ENCODE data around the gene RUFY3.

The RUFY3 gene

DNA sequence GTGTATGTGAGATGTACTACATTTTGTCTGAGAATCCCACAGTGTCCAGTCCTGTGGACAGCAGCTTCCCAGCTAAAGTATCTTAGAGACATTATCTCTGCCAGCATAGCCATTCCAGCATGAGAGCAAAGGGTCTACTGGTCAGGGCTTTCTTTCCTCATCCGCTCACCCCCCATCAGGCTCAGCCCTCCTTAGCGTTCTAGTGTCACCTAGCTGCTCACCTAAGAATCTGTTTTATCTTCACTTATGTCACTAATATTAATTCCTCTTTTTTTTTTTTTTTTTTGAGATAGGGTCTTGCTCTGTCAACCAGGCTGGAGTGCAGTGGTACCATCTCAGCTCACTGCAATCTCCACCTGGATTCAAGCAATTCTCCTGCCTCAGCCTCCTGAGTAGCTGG is 15.6 kb downstream of the RUFY3 start:
- no peak overlapping the region; the same call in 1 of the 2 replicates for H3K4me3 ChIP-seq (ENCODE audit: low read length)
- TF ChIP-seq ZNF274 (IDR thresholded peaks at IDR 0.05; ENCODE audit: low read depth, low read length) = no peak

DNA sequence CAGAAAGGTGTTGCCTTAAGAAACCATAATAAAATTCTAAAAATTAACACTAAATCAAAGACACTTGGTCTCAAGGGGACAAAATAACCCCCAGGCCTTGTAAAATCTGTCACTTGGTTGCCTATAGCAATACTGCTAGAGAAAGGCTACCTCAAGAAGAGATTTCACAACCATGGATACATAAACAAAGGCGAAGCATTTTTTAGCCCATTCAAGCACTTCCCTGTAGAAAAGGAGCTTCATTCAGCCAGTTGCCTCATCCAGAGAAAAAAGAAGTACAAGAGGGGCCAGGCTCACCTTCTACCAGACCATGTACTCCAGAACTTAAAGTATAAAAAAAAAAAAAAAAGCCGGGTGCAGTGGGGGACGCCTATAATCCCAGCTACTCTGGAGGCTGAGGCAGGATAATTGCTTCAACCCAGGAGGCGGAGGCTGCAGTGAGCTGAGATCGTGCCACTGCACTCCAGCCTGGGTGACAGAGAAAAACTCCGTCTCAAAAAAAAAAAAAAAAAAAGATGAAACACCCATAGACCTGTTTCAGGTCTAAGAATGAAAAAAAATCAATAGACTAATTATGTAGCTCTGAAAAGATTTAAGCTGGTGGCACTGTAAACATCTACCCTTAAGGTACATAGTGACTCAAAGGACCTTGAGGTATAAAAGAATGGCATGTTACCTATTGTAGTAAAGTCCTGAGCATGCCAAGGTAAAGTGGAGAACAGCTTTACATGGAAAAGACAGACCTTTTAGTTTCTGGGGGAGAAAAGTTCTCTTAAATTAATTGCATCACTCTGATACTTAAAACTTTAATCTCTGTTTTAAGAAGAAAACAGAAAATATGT is 18.0 kb downstream of the RUFY3 start:
- TF ChIP-seq ZNF274 (IDR thresholded peaks at IDR 0.05; ENCODE audit: low read depth, low read length) = no peak

DNA sequence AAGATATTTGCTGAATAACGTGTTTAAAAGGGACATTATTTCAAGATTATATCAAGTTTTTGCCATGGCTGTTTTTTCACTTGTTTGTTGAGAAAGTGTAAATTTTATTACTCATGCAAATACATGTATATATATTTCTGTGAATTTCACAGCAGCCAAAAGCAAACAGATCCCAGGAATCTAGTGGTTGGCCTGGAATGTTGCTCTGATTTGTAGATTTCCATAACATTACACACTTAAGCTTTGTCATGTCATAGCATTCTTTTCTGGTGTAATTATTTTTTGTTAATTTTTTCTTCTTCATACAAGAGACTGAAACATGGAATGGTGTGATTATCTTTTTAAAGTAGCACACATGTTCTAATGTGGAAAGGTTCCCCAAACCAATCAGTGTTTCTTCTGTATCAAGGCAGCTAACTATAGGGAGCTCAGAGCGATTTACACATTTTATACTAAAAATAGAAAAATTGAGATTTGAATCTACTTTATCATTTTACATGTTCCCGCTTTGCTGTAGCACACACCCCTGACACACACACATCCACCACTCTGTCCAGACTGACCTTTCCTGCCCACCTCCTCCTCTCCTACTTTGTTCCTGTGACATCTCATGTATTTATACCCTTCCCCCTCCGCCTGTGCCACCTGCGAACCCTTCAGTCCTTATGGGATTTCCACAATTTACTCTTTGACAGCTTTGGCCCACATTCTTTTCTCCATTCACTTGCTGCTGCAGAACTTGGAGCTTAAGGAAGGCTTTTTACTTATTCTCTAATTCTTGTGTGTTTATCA is 20.3 kb downstream of the RUFY3 start:
- no peak for TF ChIP-seq ZNF274 (IDR thresholded peaks at IDR 0.05; ENCODE audit: low read depth, low read length)
- H3K4me3 ChIP-seq (ENCODE audit: low read length) = no peak overlapping the region

More for the DNA sequence above, 18.0 kb downstream of the RUFY3 start:
- no peak overlapping the region for H3K4me3 ChIP-seq (ENCODE audit: low read length)

DNA sequence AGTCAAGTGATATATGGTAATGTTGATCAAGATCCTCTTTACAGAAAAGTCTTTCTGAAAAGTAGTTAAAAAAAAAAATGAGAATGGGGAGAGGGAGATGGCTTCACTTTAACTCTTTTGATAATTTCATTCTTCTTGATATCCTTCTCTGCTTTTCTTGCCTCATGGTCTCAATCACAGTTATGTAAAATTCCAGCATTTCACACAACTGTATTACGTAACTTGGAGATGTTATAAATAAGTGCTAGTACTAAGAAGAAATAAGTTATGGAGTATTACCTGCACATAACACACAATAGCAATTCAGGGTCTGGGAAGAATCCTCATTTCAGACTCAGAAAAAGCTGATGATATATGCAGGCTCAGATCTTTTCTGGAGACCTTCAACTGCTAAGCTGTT is 22.0 kb downstream of the RUFY3 start:
- no peak overlapping the region for H3K4me3 ChIP-seq (ENCODE audit: low read length)
- no peak for TF ChIP-seq ZNF274 (IDR thresholded peaks at IDR 0.05; ENCODE audit: low read depth, low read length)

DNA sequence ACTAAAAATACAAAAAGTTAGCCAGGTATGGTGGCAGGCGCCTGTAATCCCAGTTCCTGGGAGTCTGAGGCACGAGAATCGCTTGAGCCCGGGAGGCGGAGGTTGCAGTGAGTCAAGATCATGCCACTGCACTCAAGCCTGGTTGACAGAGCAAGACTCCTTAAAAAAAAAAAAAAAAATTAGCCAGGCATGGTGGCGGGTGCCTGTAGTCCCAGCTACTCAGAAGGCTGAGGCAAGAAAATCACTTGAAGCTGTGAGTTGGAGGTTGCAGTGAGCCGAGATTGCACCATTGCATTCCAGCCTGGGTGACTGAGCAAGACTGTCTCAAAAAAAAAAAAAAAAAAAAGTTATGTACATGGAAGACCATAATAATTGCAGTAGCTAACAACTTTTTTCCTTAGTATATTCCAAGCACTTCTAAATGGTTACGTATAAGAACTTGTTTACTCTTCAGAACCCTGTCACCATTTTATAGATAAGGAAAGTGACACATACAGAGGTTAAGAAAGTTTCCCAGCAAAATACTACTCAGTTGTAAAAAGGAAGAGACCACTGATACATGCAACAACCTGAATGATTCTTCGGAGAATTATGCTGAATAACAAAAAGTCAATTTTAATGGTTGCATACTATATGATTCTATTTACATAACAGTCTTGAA is 24.5 kb downstream of the RUFY3 start:
- no peak for TF ChIP-seq ZNF274 (IDR thresholded peaks at IDR 0.05; ENCODE audit: low read depth, low read length)
- no peak overlapping the region for H3K4me3 ChIP-seq (ENCODE audit: low read length)

DNA sequence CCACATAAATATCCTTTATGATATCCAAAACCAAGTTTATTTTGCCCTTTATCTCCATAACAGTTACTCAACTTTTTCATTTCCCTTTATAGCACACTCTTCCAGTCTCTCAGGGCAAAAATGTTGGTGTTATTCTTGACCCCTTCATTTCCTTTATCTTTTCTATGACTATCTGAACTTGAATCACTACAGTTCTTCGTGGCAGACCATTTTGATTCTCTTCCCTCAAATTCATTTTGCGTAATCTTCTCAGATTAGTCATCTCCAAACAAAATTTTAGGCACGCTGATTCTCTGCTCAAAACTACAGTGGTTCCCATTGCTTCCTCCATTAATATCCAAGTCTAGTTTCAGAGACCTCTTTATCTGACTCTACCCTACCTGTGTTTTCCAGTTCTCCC is 26.1 kb downstream of the RUFY3 start:
- TF ChIP-seq ZNF274 (IDR thresholded peaks at IDR 0.05; ENCODE audit: low read depth, low read length) = no peak
- H3K4me3 ChIP-seq (ENCODE audit: low read length) = no peak overlapping the region

DNA sequence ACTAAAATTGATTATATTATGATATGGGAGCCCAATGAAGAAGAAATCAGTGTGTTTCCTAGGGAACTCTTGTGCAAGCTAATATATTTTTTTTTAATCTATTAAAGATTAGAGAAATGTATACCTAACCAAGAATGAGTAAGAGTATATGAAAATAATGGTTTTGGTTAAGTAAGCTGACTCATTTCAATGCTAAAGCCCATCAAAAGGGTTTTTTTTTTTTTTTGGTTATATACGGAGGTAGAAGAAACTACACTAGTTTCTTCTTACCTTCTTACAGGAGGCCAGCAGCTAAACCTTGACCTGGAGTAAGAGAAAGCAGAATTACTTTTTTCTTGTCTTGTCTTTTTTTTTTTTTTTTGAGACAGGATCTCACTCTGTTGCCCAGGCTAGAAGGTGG is 27.5 kb downstream of the RUFY3 start:
- H3K4me3 ChIP-seq (ENCODE audit: low read length) = no peak overlapping the region
- TF ChIP-seq ZNF274 (IDR thresholded peaks at IDR 0.05; ENCODE audit: low read depth, low read length) = no peak

DNA sequence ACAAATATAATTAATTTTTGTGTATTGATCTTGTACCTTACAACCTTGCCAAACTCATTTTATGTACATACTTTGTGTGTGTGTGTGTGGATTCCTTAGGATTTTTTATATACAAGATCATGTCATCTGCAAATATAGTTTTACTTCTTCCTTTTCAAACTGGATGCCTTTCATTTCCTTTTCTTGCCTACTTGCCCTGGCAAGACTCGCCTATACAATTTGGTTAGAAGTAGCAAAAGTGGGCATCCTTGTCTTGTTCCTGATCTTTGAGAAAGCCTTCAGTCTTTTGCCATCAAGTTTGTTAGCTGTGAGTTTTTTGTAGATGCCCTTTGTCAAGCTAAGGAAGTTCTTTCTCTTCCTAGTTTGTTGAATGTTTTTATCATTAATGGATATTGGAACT is 30.5 kb downstream of the RUFY3 start:
- no peak for TF ChIP-seq ZNF274 (IDR thresholded peaks at IDR 0.05; ENCODE audit: low read depth, low read length)
- H3K4me3 ChIP-seq (ENCODE audit: low read length) = no peak overlapping the region

DNA sequence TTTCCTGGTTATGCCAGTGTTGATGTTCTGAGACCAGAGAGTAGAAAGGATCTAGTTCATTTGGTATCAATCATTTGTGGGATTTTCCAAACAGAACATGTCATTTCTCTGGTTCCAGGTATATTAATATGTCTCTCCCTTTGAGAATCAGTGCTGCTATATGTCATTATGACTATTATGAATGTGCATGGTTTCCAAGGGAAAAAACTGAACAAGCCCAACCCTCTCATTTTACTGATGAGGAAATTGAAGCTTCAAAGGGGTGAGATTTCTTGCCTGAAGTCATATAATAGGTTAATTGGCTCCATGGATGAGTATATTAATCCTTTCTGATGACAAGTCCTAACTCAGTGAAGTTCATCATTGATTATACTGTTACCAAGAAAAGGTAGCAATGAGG is 31.9 kb downstream of the RUFY3 start:
- no peak for TF ChIP-seq ZNF274 (IDR thresholded peaks at IDR 0.05; ENCODE audit: low read depth, low read length)
- no peak overlapping the region for H3K4me3 ChIP-seq (ENCODE audit: low read length)

DNA sequence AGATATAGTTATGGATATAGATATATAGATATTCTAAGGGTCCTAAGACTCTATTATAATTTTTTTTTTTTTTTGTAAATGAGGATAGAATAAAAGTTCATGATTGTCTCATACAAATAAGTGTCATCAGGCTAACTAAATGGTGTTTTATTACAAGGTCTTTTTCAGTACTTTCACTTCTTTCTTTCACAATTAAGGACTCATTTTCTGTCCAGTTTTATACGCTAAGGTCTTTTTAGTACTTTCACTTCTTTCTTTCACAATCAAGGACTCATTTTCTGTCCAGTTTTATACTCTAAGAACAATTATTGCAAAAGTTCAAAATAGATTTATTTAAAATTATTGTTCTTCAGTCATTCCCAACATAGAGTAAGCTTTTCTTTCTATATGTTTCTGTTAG is 32.7 kb downstream of the RUFY3 start:
- peak overlapping the region; percentile 14; the same call in 1 of the 2 replicates for H3K4me3 ChIP-seq (ENCODE audit: low read length)
- no peak for TF ChIP-seq ZNF274 (IDR thresholded peaks at IDR 0.05; ENCODE audit: low read depth, low read length)

DNA sequence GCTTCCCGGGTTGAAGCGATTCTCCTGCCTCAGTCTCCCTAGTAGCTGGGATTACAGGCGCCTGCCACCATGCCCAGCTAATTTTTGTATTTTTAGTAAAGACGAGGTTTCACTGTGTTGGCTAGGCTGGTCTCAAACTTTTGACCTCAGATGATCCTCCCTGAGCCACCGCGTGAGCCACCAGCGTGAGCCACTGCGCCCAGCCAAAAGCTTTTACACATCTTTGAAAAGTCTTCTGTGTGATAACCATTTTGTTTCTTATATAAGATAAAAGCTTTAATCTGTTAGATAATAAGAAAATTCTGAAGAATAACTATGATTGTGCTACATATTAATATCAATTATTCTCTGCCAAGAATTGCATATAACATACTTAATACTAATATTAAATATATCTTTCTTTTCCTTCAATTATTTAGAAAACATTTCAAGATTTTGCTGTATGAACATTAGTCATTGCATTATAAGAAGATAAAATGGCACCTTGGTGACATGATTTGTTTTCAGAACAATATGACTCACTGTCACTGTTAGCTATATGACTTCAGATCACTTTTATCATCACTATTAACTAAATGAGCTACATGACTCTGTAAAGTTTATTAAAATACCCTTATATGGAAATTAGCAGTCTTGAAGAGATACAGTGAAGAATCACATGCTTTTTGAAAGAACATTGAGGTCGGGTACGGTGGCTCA is 33.4 kb downstream of the RUFY3 start:
- peak overlapping the region; percentile 14; the same call in 1 of the 2 replicates for H3K4me3 ChIP-seq (ENCODE audit: low read length)
- TF ChIP-seq ZNF274 (IDR thresholded peaks at IDR 0.05; ENCODE audit: low read depth, low read length) = no peak

DNA sequence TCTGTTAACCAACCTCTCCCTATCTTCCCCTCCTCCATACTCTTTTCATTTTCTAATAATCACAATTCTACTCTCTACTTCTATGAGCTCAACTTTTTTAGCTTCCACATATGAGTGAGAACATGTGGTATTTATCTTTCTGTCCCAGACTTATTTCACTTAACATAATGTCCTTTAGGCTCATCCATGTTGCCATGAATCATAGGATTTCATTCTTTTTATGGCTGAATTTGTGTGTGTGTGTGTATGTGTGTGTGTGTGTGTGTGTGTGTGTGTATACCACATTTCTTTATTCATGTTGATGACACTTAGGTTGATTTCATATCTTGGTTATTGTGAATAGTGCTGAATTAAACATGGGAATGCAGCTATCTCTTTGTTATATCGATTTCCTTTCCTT is 37.4 kb downstream of the RUFY3 start:
- TF ChIP-seq ZNF274 (IDR thresholded peaks at IDR 0.05; ENCODE audit: low read depth, low read length) = no peak
- no peak overlapping the region for H3K4me3 ChIP-seq (ENCODE audit: low read length)

DNA sequence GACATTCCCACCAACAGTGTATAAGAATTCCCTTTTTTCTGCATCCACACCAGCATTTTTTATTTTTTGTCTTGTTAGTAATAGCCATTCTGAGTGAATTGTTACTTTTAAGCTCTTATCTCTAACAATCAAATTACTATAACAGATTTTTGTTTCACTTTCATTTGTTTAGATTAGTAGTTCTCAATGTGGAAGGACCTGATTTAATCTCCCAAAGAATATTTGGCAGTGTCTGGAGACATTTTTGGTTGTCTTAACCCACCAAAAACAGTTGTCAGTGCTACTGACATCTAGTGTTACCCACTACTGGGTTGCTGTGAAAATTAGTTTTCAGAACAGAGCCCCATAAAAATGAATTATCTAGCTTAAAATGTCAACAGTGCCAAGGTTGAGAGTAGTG is 37.9 kb downstream of the RUFY3 start:
- TF ChIP-seq ZNF274 (IDR thresholded peaks at IDR 0.05; ENCODE audit: low read depth, low read length) = no peak
- no peak overlapping the region for H3K4me3 ChIP-seq (ENCODE audit: low read length)

DNA sequence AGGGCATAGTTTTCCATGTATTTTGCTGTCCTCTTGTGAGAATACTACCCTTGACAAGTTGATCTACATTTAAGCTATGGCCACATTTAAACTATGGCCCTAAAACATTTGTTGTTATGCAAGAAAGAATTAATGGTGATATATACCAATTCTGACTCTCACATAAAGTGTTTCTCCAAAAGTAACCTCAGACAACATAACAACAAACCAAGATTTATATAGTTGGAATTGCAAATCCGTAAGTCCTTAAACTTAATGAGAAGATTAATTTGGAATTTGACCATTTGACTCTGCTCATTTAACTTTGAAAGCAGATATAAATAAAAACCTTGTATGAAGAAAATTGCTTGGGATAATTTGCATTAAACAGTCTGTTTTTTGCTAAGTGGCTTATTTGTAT is 38.9 kb downstream of the RUFY3 start:
- no peak overlapping the region for H3K4me3 ChIP-seq (ENCODE audit: low read length)
- TF ChIP-seq ZNF274 (IDR thresholded peaks at IDR 0.05; ENCODE audit: low read depth, low read length) = no peak

Measured in GM08714 (cell line).